ENCODE measurements around the gene ITPR2.

DNA sequence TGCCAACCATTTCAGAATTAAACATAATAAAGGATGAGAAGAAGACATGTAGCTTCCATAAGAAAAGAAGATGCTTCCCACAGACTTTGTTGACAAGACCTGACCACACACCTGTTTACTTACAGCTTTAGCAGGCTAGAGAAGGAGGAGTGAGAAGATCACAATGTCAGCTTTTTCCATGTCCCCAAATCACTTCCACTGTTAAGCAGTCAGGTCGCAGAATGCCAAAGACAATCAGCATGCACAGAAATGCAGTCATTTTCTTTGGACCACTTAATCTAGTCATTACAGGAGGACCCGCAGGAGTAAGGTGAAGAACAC, 322.7 kb downstream of the ITPR2 start:
- TF ChIP-seq HDAC2 (IDR thresholded peaks at IDR 0.05) (no peak), CHD2 (IDR thresholded peaks at IDR 0.05; ENCODE audit: low read length, partially characterized antibody) (no peak), FOSL2 (IDR thresholded peaks at IDR 0.05) (no peak), FOSL2 (CRISPR knock-in tag; IDR thresholded peaks at IDR 0.05) (no peak), SMC3 (IDR thresholded peaks at IDR 0.05) (no peak)
- TF ChIP-seq, protein P1, sequence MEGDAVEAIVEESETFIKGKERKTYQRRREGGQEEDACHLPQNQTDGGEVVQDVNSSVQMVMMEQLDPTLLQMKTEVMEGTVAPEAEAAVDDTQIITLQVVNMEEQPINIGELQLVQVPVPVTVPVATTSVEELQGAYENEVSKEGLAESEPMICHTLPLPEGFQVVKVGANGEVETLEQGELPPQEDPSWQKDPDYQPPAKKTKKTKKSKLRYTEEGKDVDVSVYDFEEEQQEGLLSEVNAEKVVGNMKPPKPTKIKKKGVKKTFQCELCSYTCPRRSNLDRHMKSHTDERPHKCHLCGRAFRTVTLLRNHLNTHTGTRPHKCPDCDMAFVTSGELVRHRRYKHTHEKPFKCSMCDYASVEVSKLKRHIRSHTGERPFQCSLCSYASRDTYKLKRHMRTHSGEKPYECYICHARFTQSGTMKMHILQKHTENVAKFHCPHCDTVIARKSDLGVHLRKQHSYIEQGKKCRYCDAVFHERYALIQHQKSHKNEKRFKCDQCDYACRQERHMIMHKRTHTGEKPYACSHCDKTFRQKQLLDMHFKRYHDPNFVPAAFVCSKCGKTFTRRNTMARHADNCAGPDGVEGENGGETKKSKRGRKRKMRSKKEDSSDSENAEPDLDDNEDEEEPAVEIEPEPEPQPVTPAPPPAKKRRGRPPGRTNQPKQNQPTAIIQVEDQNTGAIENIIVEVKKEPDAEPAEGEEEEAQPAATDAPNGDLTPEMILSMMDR (IDR thresholded peaks at IDR 0.05): no peak

All from A549 (cell line).